NT2/D1 (cell line): ENCODE data around the gene SLC2A4RG.

Source experiments
- YY1 ChIP-seq: IDR thresholded peaks from 2 replicates; pipeline ENCODE4 v1.6.1; 2011; ENCODE audit not compliant: insufficient read length, insufficient read depth
- ZNF274 ChIP-seq: IDR thresholded peaks from 2 replicates; pipeline ENCODE4 v1.6.1; 2011; ENCODE audit warnings: mild to moderate bottlenecking, low read depth, low read length

GRCh38 chr20:63787749-63788148, 48.2 kb downstream of the SLC2A4RG start:
- TF ChIP-seq ZNF274 (no peak), YY1 (no peak)
